ENCODE results near the gene SLC35F5.

The SLC35F5 gene

GRCh38 chr2:113741091-113741490 lies 15.4 kb downstream of the SLC35F5 start:
- no peak overlapping the region for H3K9ac ChIP-seq (ENCODE audit: low read length)
- peaks cover 15% of the 10 kb centered on the region for H3K4me1 ChIP-seq (ENCODE audit: low read length)
- no peak overlapping the region for H2AFZ ChIP-seq (ENCODE audit: low read depth, low read length)
- H4K20me1 ChIP-seq (ENCODE audit: insufficient read depth, low read length), result no peaks in the 10 kb centered on the region
- no peaks in the 10 kb centered on the region for H3K9me3 ChIP-seq (ENCODE audit: insufficient read depth, low read length)
- no peaks in the 10 kb centered on the region for H3K79me2 ChIP-seq (ENCODE audit: low read length)
- H3K4me2 ChIP-seq (ENCODE audit: low read length), result no peak overlapping the region
- peaks cover 49% of the 10 kb centered on the region for H3K36me3 ChIP-seq (replicated peaks; ENCODE audit: low read depth, low read length)
- no peak overlapping the region for H3K27ac ChIP-seq (ENCODE audit: low read length)
- H3K4me3 ChIP-seq (ENCODE audit: low read length), result no peak overlapping the region
- H3K27me3 ChIP-seq (ENCODE audit: low read depth, low read length), result no peaks in the 10 kb centered on the region
- TF ChIP-seq, protein P1, sequence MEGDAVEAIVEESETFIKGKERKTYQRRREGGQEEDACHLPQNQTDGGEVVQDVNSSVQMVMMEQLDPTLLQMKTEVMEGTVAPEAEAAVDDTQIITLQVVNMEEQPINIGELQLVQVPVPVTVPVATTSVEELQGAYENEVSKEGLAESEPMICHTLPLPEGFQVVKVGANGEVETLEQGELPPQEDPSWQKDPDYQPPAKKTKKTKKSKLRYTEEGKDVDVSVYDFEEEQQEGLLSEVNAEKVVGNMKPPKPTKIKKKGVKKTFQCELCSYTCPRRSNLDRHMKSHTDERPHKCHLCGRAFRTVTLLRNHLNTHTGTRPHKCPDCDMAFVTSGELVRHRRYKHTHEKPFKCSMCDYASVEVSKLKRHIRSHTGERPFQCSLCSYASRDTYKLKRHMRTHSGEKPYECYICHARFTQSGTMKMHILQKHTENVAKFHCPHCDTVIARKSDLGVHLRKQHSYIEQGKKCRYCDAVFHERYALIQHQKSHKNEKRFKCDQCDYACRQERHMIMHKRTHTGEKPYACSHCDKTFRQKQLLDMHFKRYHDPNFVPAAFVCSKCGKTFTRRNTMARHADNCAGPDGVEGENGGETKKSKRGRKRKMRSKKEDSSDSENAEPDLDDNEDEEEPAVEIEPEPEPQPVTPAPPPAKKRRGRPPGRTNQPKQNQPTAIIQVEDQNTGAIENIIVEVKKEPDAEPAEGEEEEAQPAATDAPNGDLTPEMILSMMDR (IDR thresholded peaks at IDR 0.05; ENCODE audit: low read depth, low read length), result no peak
- TF ChIP-seq EZH2phosphoT487 (IDR thresholded peaks at IDR 0.05; ENCODE audit: low read depth), result no peak

- Histone ChIP-seq H4K20me1 (ENCODE audit: insufficient read depth, low read length) (no peaks in the 10 kb centered on the region), H3K4me2 (ENCODE audit: low read length) (no peak overlapping the region), H3K4me3 (ENCODE audit: low read length) (no peak overlapping the region), H2AFZ (ENCODE audit: low read depth, low read length) (no peak overlapping the region), H3K9ac (ENCODE audit: low read length) (no peak overlapping the region), H3K27ac (ENCODE audit: low read length) (no peak overlapping the region), H3K4me1 (ENCODE audit: low read length) (peaks cover 27% of the 10 kb centered on the region), H3K27me3 (ENCODE audit: low read depth, low read length) (no peaks in the 10 kb centered on the region), H3K9me3 (ENCODE audit: insufficient read depth, low read length) (no peaks in the 10 kb centered on the region), H3K79me2 (ENCODE audit: low read length) (no peaks in the 10 kb centered on the region), H3K36me3 (replicated peaks; ENCODE audit: low read depth, low read length) (peaks cover 46% of the 10 kb centered on the region)
- TF ChIP-seq, protein P1 (IDR thresholded peaks at IDR 0.05; ENCODE audit: low read depth, low read length), result no peak
Observed at GRCh38 chr2:113739849-113740248, 16.6 kb downstream of the SLC35F5 start.

DNA sequence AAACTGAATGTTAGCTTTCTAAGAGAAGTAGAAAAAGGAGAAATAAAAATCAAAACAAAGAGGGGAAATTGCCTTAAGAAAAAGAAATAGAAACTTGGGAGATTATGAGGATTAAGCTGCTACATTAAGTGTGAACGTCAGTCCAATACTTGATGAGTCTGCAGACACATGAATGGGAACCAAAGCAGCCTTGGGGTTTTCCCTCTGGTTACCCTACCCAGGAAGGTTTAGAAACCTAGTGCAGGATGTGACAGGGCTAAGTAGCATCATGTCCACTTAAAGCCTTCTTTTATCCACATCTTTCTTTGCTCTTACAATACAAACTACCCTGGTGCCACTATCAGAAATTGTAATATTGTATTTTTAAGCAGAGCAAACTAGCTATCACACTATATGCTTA lies 22.3 kb downstream of the SLC35F5 start:
- peak overlapping the region; percentile 71 for H3K4me2 ChIP-seq (ENCODE audit: low read length)
- H2AFZ ChIP-seq (ENCODE audit: low read depth, low read length), result no peak overlapping the region
- H3K27ac ChIP-seq (ENCODE audit: low read length), result peak overlapping the region; percentile 70
- peaks cover 20% of the 10 kb centered on the region for H3K36me3 ChIP-seq (replicated peaks; ENCODE audit: low read depth, low read length)
- H3K4me3 ChIP-seq (ENCODE audit: low read length), result peak overlapping the region; percentile 39
- no peak for TF ChIP-seq EZH2phosphoT487 (IDR thresholded peaks at IDR 0.05; ENCODE audit: low read depth)
- TF ChIP-seq, protein P1 (IDR thresholded peaks at IDR 0.05; ENCODE audit: low read depth, low read length), result no peak
- H3K27me3 ChIP-seq (ENCODE audit: low read depth, low read length), result no peaks in the 10 kb centered on the region
- peak overlapping the region; percentile 31; the same call in 1 of the 2 replicates for H3K9ac ChIP-seq (ENCODE audit: low read length)
- no peaks in the 10 kb centered on the region for H3K9me3 ChIP-seq (ENCODE audit: insufficient read depth, low read length)
- no peaks in the 10 kb centered on the region for H3K79me2 ChIP-seq (ENCODE audit: low read length)
- H4K20me1 ChIP-seq (ENCODE audit: insufficient read depth, low read length), result no peaks in the 10 kb centered on the region
- H3K4me1 ChIP-seq (ENCODE audit: low read length), result peaks cover 43% of the 10 kb centered on the region

GRCh38 chr2:113724010-113724409 lies 32.4 kb downstream of the SLC35F5 start:
- H4K20me1 ChIP-seq (ENCODE audit: insufficient read depth, low read length), result no peaks in the 10 kb centered on the region
- no peak overlapping the region for H3K4me3 ChIP-seq (ENCODE audit: low read length)
- no peak overlapping the region for H3K27ac ChIP-seq (ENCODE audit: low read length)
- H3K36me3 ChIP-seq (replicated peaks; ENCODE audit: low read depth, low read length), result peaks cover 13% of the 10 kb centered on the region
- no peaks in the 10 kb centered on the region for H3K79me2 ChIP-seq (ENCODE audit: low read length)
- H2AFZ ChIP-seq (ENCODE audit: low read depth, low read length), result no peak overlapping the region
- H3K9ac ChIP-seq (ENCODE audit: low read length), result no peak overlapping the region
- no peak overlapping the region for H3K4me2 ChIP-seq (ENCODE audit: low read length)
- no peaks in the 10 kb centered on the region for H3K4me1 ChIP-seq (ENCODE audit: low read length)
- TF ChIP-seq EZH2phosphoT487 (IDR thresholded peaks at IDR 0.05; ENCODE audit: low read depth), result no peak
- TF ChIP-seq, protein P1 (IDR thresholded peaks at IDR 0.05; ENCODE audit: low read depth, low read length), result no peak
- no peaks in the 10 kb centered on the region for H3K9me3 ChIP-seq (ENCODE audit: insufficient read depth, low read length)
- H3K27me3 ChIP-seq (ENCODE audit: low read depth, low read length), result no peaks in the 10 kb centered on the region
